ENCODE measurements around the gene PTPRM. TPM values are rescaled to one million over a fixed set of nuclear protein-coding genes. Genes with fewer than 3 reads are reported as not detected.

Gene PTPRM
- total and polyA plus RNA-seq, 12 donors = 31.7 to 116 (median 61.2) TPM

GRCh38 chr18:8357320-8357719 lies 790.2 kb downstream of the PTPRM start:
- DNase-seq = no peak
- intact Hi-C loops (cut with DNase I) = no loop called here
- no peak for TF ChIP-seq CTCF (IDR thresholded peaks at IDR 0.05)
- no peak for TF ChIP-seq POLR2A (IDR thresholded peaks at IDR 0.05)

GRCh38 chr18:8358033-8358765 lies 791.1 kb downstream of the PTPRM start:
- Histone ChIP-seq H3K27ac (no peak overlapping the region), H3K27me3 (no peaks in the 10 kb centered on the region), H3K4me1 (replicated peaks in 1 of 2) (no peaks in the 10 kb centered on the region), H3K4me3 (no peak overlapping the region), H3K36me3 (replicated peaks in 1 of 2) (no peaks in the 10 kb centered on the region), H3K9me3 (replicated peaks in 1 of 3) (no peaks in the 10 kb centered on the region)
- intact Hi-C loops (cut with DNase I) = no loop called here
- no peak for TF ChIP-seq CTCF (IDR thresholded peaks at IDR 0.05)
- no peak for DNase-seq
- 84 to 86% (median 86%) methylated on average over 6 of the region's 6 CpGs for WGBS, 4 donors

More at GRCh38 chr18:8357320-8357719, 790.2 kb downstream of the PTPRM start:
- Histone ChIP-seq H3K27ac (no peak overlapping the region), H3K36me3 (replicated peaks in 1 of 2) (no peaks in the 10 kb centered on the region), H3K9me3 (replicated peaks in 1 of 3) (no peaks in the 10 kb centered on the region), H3K4me1 (replicated peaks in 1 of 2) (no peaks in the 10 kb centered on the region), H3K4me3 (no peak overlapping the region), H3K27me3 (no peaks in the 10 kb centered on the region)
- 83 to 92% (median 86%) methylated on average over 10 of the region's 10 CpGs for WGBS, 4 donors

GRCh38 chr18:8359076-8359475 lies 792.0 kb downstream of the PTPRM start:
- no peaks in the 10 kb centered on the region for H3K4me1 ChIP-seq (replicated peaks in 1 of 2)
- H3K4me3 ChIP-seq = no peak overlapping the region
- intact Hi-C loops (cut with DNase I) = no loop called here
- H3K9me3 ChIP-seq (replicated peaks in 1 of 3) = no peaks in the 10 kb centered on the region
- 82 to 95% (median 94%) methylated on average over 6 of the region's 6 CpGs for WGBS, 4 donors
- H3K27ac ChIP-seq = no peak overlapping the region
- TF ChIP-seq POLR2A (IDR thresholded peaks at IDR 0.05) = no peak
- TF ChIP-seq CTCF (IDR thresholded peaks at IDR 0.05) = no peak
- H3K36me3 ChIP-seq (replicated peaks in 1 of 2) = no peaks in the 10 kb centered on the region
- DNase-seq = no peak
- no peaks in the 10 kb centered on the region for H3K27me3 ChIP-seq

- H3K4me1 ChIP-seq (replicated peaks in 1 of 2) = no peaks in the 10 kb centered on the region
- TF ChIP-seq POLR2A (IDR thresholded peaks at IDR 0.05) (no peak), CTCF (IDR thresholded peaks at IDR 0.05) (no peak)
- H3K36me3 ChIP-seq (replicated peaks in 1 of 2) = no peaks in the 10 kb centered on the region
- H3K4me3 ChIP-seq = no peak overlapping the region
- DNase-seq = no peak
- no peaks in the 10 kb centered on the region for H3K9me3 ChIP-seq (replicated peaks in 1 of 3)
- H3K27ac ChIP-seq = no peak overlapping the region
- 86 to 97% (median 96%) methylated on average over 3 to 8 of the region's 8 CpGs for WGBS, 4 donors
- intact Hi-C loops (cut with DNase I) = no loop called here
- H3K27me3 ChIP-seq = no peaks in the 10 kb centered on the region
These were observed 792.4 kb downstream of the PTPRM start for GRCh38 chr18:8359481-8359880.
